Chondrocyte (in vitro differentiated cells): ENCODE data around the gene RPS27. TPM values are rescaled to one million over a fixed set of nuclear protein-coding genes. Genes with fewer than 3 reads are reported as not detected.

Experiments used
- DNase-seq: peaks from one replicate; pipeline ENCODE4 v3.0.0; 2021; ENCODE audit warnings: mixed read lengths, low spot score
- H3K27ac Mint-ChIP-seq: one replicate; pipeline ENCODE4 v1.8.0; 2021; ENCODE audit warnings: mild to moderate bottlenecking, moderate library complexity, mixed read lengths; ENCODE audit not compliant: unreplicated experiment
- H3K27me3 Mint-ChIP-seq: 2 replicates; pipeline ENCODE4 v1.8.0; 2021; ENCODE audit warnings: low read depth, mixed read lengths
- H3K36me3 Mint-ChIP-seq: 2 replicates; pipeline ENCODE4 v1.8.0; 2021; ENCODE audit warnings: low read depth, mixed read lengths
- H3K4me1 Mint-ChIP-seq: 2 replicates; pipeline ENCODE4 v1.8.0; 2021; ENCODE audit warnings: low read depth, mild to moderate bottlenecking, mixed read lengths
- H3K4me3 Mint-ChIP-seq: one replicate; pipeline ENCODE4 v1.8.0; 2021; ENCODE audit warnings: mild to moderate bottlenecking, moderate library complexity, mixed read lengths; ENCODE audit not compliant: unreplicated experiment
- H3K9me3 Mint-ChIP-seq: 2 replicates; pipeline ENCODE4 v1.8.0; 2021; ENCODE audit warnings: low read depth, mixed read lengths
- CTCF ChIP-seq: fragments of 200-600 bp; sonication (generic); IDR thresholded peaks from 2 replicates; pipeline ENCODE4 v1.5.0; 2021; ENCODE audit warnings: antibody characterized with exemption, mild to moderate bottlenecking, moderate library complexity
- total RNA-seq: library from RNA; stranded (reverse); gene quantifications from 3 replicates; pipeline ENCODE4 v1.2.1, GENCODE V29; 2021

The RPS27 gene
- total RNA-seq, 1 donor from 2014 or later = 951 TPM

- H3K36me3 Mint-ChIP-seq = peaks cover 8% of the 10 kb centered on the region
- H3K4me1 Mint-ChIP-seq = peaks cover 54% of the 10 kb centered on the region
- no peaks in the 10 kb centered on the region for H3K27me3 Mint-ChIP-seq
- peak; percentile 98 for DNase-seq
- peak within 1 kb of the TSS; percentile 98 for H3K4me3 Mint-ChIP-seq
- no peaks in the 10 kb centered on the region for H3K9me3 Mint-ChIP-seq
- peak within 1 kb of the TSS; percentile 97 for H3K27ac Mint-ChIP-seq
- TF ChIP-seq CTCF = no peak
Observed at GRCh38 chr1:153958111-153958960, 32.2 kb upstream of the RPS27 start, which contains the start of gene CRTC2. Gene CRTC2 (minus strand): TSS chr1:153958612. CDS start chr1:153958497, 115 bp downstream.

GRCh38 chr1:153958961-153959260 lies 31.7 kb upstream of the RPS27 start:
- no peak for TF ChIP-seq CTCF
- Mint-ChIP-seq H3K36me3 (peaks cover 7% of the 10 kb centered on the region), H3K27me3 (no peaks in the 10 kb centered on the region), H3K27ac (peak overlapping the region; percentile 97), H3K4me1 (peaks cover 60% of the 10 kb centered on the region), H3K4me3 (peak overlapping the region; percentile 98), H3K9me3 (no peaks in the 10 kb centered on the region)
- no peak for DNase-seq

GRCh38 chr1:153959454-153959853 lies 31.1 kb upstream of the RPS27 start:
- peaks cover 4% of the 10 kb centered on the region for H3K36me3 Mint-ChIP-seq
- H3K4me1 Mint-ChIP-seq = peaks cover 61% of the 10 kb centered on the region
- H3K27ac Mint-ChIP-seq = peak overlapping the region; percentile 97
- H3K9me3 Mint-ChIP-seq = no peaks in the 10 kb centered on the region
- DNase-seq = no peak
- no peak overlapping the region for H3K4me3 Mint-ChIP-seq
- TF ChIP-seq CTCF = no peak
- no peaks in the 10 kb centered on the region for H3K27me3 Mint-ChIP-seq

GRCh38 chr1:153960206-153960605 lies 30.4 kb upstream of the RPS27 start:
- H3K4me1 Mint-ChIP-seq = peaks cover 65% of the 10 kb centered on the region
- no peaks in the 10 kb centered on the region for H3K27me3 Mint-ChIP-seq
- DNase-seq = peak; percentile 88
- no peak overlapping the region for H3K4me3 Mint-ChIP-seq
- H3K36me3 Mint-ChIP-seq = peaks cover 4% of the 10 kb centered on the region
- TF ChIP-seq CTCF = no peak
- no peaks in the 10 kb centered on the region for H3K9me3 Mint-ChIP-seq
- H3K27ac Mint-ChIP-seq = no peak overlapping the region

GRCh38 chr1:153961421-153961820 lies 29.1 kb upstream of the RPS27 start:
- no peak for DNase-seq
- Mint-ChIP-seq H3K27ac (peak overlapping the region; percentile 94), H3K9me3 (no peaks in the 10 kb centered on the region), H3K27me3 (no peaks in the 10 kb centered on the region), H3K36me3 (peaks cover 4% of the 10 kb centered on the region), H3K4me3 (peak overlapping the region; percentile 88), H3K4me1 (peaks cover 73% of the 10 kb centered on the region)
- TF ChIP-seq CTCF = no peak
